ENCODE results near the gene ATP2B3.

ATP2B3 gene

GRCh38 chrX:153539171-153539978 is 21.9 kb downstream of the ATP2B3 start:
- peak; percentile 18 to 26 for DNase-seq

- DNase-seq = no peak
These were observed 22.5 kb downstream of the ATP2B3 start for GRCh38 chrX:153539979-153540358.

GRCh38 chrX:153544727-153545126 is 27.3 kb downstream of the ATP2B3 start:
- no peak for DNase-seq

- no peak for DNase-seq
These were observed 28.9 kb downstream of the ATP2B3 start for GRCh38 chrX:153546386-153546785.

GRCh38 chrX:153547195-153547594 is 29.8 kb downstream of the ATP2B3 start:
- no peak for DNase-seq

GRCh38 chrX:153549231-153549630 is 31.8 kb downstream of the ATP2B3 start:
- no peak for DNase-seq

GRCh38 chrX:153549807-153550206 is 32.4 kb downstream of the ATP2B3 start:
- DNase-seq = no peak

GRCh38 chrX:153551135-153551534 is 33.7 kb downstream of the ATP2B3 start:
- no peak for DNase-seq

GRCh38 chrX:153554519-153555167 is 37.2 kb downstream of the ATP2B3 start:
- peak; percentile 17 to 23 for DNase-seq

- no peak for DNase-seq
These were observed 39.3 kb downstream of the ATP2B3 start for GRCh38 chrX:153556767-153557166.

- no peak for DNase-seq
These were observed 40.3 kb downstream of the ATP2B3 start for GRCh38 chrX:153557618-153558355.

- no peak for DNase-seq
These were observed 42.6 kb downstream of the ATP2B3 start for GRCh38 chrX:153560000-153560399.

GRCh38 chrX:153560466-153560865 is 43.0 kb downstream of the ATP2B3 start:
- no peak for DNase-seq

GRCh38 chrX:153561337-153561736 is 43.9 kb downstream of the ATP2B3 start:
- no peak for DNase-seq

GRCh38 chrX:153562546-153562945 is 45.1 kb downstream of the ATP2B3 start:
- DNase-seq = no peak

GRCh38 chrX:153564047-153564606 is 46.7 kb downstream of the ATP2B3 start:
- no peak for DNase-seq

- no peak for DNase-seq
These were observed 48.6 kb downstream of the ATP2B3 start for GRCh38 chrX:153565996-153566580.

GRCh38 chrX:153568451-153569011 is 51.1 kb downstream of the ATP2B3 start:
- DNase-seq = no peak

GRCh38 chrX:153569475-153569874 is 52.0 kb downstream of the ATP2B3 start:
- no peak for DNase-seq

GRCh38 chrX:153571534-153571908 is 54.1 kb downstream of the ATP2B3 start:
- no peak for DNase-seq

- DNase-seq = no peak
These were observed 55.2 kb downstream of the ATP2B3 start for GRCh38 chrX:153572601-153573000.

- DNase-seq = no peak
These were observed 56.5 kb downstream of the ATP2B3 start for GRCh38 chrX:153573984-153574383.
